HEK293 (cell line): ENCODE results near the gene SBNO2.

Experiments used
- AEBP2 ChIP-seq: fragments of 450-650 bp; formaldehyde crosslinking; IDR thresholded peaks from 2 replicates; pipeline ENCODE4 v1.5.1; 2016; ENCODE audit warnings: missing biosample characterization, missing genetic modification characterization, borderline replicate concordance
- GFI1B ChIP-seq: fragments of 450-650 bp; formaldehyde crosslinking; IDR thresholded peaks from 2 replicates; pipeline ENCODE4 v1.5.1; 2016; ENCODE audit warnings: missing biosample characterization, missing genetic modification characterization
- GLIS1 ChIP-seq: fragments of 450-650 bp; formaldehyde crosslinking; IDR thresholded peaks from 2 replicates; pipeline ENCODE4 v1.5.1; 2016; ENCODE audit warnings: missing biosample characterization, missing genetic modification characterization
- IKZF3 ChIP-seq: fragments of 450-650 bp; IDR thresholded peaks from 2 replicates; pipeline ENCODE4 v1.5.0; 2018; ENCODE audit warnings: missing biosample characterization, mild to moderate bottlenecking, missing genetic modification characterization, moderate library complexity
- KLF9 ChIP-seq: fragments of 450-650 bp; formaldehyde crosslinking; IDR thresholded peaks from 2 replicates; pipeline ENCODE4 v1.5.1; 2016; ENCODE audit warnings: missing biosample characterization, missing genetic modification characterization, low read depth
- PATZ1 ChIP-seq: fragments of 450-650 bp; formaldehyde crosslinking; IDR thresholded peaks from 2 replicates; pipeline ENCODE4 v1.5.1; 2016; ENCODE audit warnings: missing biosample characterization, missing genetic modification characterization
- PRDM10 ChIP-seq: fragments of 450-650 bp; formaldehyde crosslinking; IDR thresholded peaks from 2 replicates; pipeline ENCODE4 v1.5.1; 2016; ENCODE audit warnings: missing biosample characterization, missing genetic modification characterization
- REPIN1 ChIP-seq: fragments of 450-650 bp; formaldehyde crosslinking; IDR thresholded peaks from 2 replicates; pipeline ENCODE4 v1.5.1; 2017; ENCODE audit warnings: missing biosample characterization, missing genetic modification characterization, low read depth
- SP2 ChIP-seq: fragments of 450-650 bp; formaldehyde crosslinking; IDR thresholded peaks from 2 replicates; pipeline ENCODE4 v1.5.1; 2016; ENCODE audit warnings: missing biosample characterization, missing genetic modification characterization
- TRIM28 ChIP-seq: IDR thresholded peaks from 2 replicates; pipeline ENCODE4 v1.6.1; 2011; ENCODE audit warnings: low read length, control low read depth, borderline replicate concordance
- ZBTB21 ChIP-seq: fragments of 450-650 bp; formaldehyde crosslinking; IDR thresholded peaks from 2 replicates; pipeline ENCODE4 v1.5.1; 2017; ENCODE audit warnings: missing biosample characterization, missing genetic modification characterization
- ZBTB8A ChIP-seq: fragments of 450-650 bp; formaldehyde crosslinking; IDR thresholded peaks from 2 replicates; pipeline ENCODE4 v1.5.1; 2016; ENCODE audit warnings: missing biosample characterization, missing genetic modification characterization
- ZEB2 ChIP-seq: fragments of 450-650 bp; formaldehyde crosslinking; IDR thresholded peaks from 2 replicates; pipeline ENCODE4 v1.5.1; 2016; ENCODE audit warnings: missing biosample characterization, missing genetic modification characterization
- ZIC2 ChIP-seq: fragments of 450-650 bp; formaldehyde crosslinking; IDR thresholded peaks from 2 replicates; pipeline ENCODE4 v1.5.1; 2016; ENCODE audit warnings: missing biosample characterization, missing genetic modification characterization
- ZNF138 ChIP-seq: fragments of 450-650 bp; formaldehyde crosslinking; IDR thresholded peaks from 2 replicates; pipeline ENCODE4 v1.5.1; 2016; ENCODE audit warnings: missing biosample characterization, missing genetic modification characterization, borderline replicate concordance
- ZNF169 ChIP-seq: fragments of 450-650 bp; formaldehyde crosslinking; IDR thresholded peaks from 2 replicates; pipeline ENCODE4 v1.5.1; 2016; ENCODE audit warnings: missing biosample characterization, missing genetic modification characterization
- ZNF239 ChIP-seq: fragments of 450-650 bp; formaldehyde crosslinking; IDR thresholded peaks from 2 replicates; pipeline ENCODE4 v1.5.1; 2016; ENCODE audit warnings: missing biosample characterization, missing genetic modification characterization
- ZNF292 ChIP-seq: fragments of 450-650 bp; formaldehyde crosslinking; IDR thresholded peaks from 2 replicates; pipeline ENCODE4 v1.5.1; 2016; ENCODE audit warnings: low read depth, missing biosample characterization, missing genetic modification characterization, borderline replicate concordance
- ZNF391 ChIP-seq: fragments of 450-650 bp; formaldehyde crosslinking; IDR thresholded peaks from 2 replicates; pipeline ENCODE4 v1.5.1; 2016; ENCODE audit warnings: low read depth, missing biosample characterization, missing genetic modification characterization, borderline replicate concordance
- ZNF398 ChIP-seq: fragments of 450-650 bp; formaldehyde crosslinking; IDR thresholded peaks from 2 replicates; pipeline ENCODE4 v1.5.1; 2017; ENCODE audit warnings: missing biosample characterization, missing genetic modification characterization
- ZNF416 ChIP-seq: fragments of 450-650 bp; formaldehyde crosslinking; IDR thresholded peaks from 2 replicates; pipeline ENCODE4 v1.5.1; 2016; ENCODE audit warnings: missing biosample characterization, missing genetic modification characterization
- ZNF423 ChIP-seq: fragments of 450-650 bp; formaldehyde crosslinking; IDR thresholded peaks from 2 replicates; pipeline ENCODE4 v1.5.1; 2016; ENCODE audit warnings: missing biosample characterization, missing genetic modification characterization
- ZNF585B ChIP-seq: fragments of 450-650 bp; formaldehyde crosslinking; IDR thresholded peaks from 2 replicates; pipeline ENCODE4 v1.5.1; 2016; ENCODE audit warnings: missing biosample characterization, missing genetic modification characterization
- ZNF624 ChIP-seq: fragments of 450-650 bp; formaldehyde crosslinking; IDR thresholded peaks from 2 replicates; pipeline ENCODE4 v1.5.1; 2017; ENCODE audit warnings: missing biosample characterization, missing genetic modification characterization
- ZNF658 ChIP-seq: fragments of 450-650 bp; formaldehyde crosslinking; IDR thresholded peaks from 2 replicates; pipeline ENCODE4; 2016; ENCODE audit warnings: missing biosample characterization, missing genetic modification characterization
- ZNF707 ChIP-seq: fragments of 450-650 bp; formaldehyde crosslinking; IDR thresholded peaks from 2 replicates; pipeline ENCODE4 v1.5.1; 2016; ENCODE audit warnings: missing biosample characterization, missing genetic modification characterization
- ZNF747 ChIP-seq: fragments of 450-650 bp; formaldehyde crosslinking; IDR thresholded peaks from 2 replicates; pipeline ENCODE4 v1.5.1; 2016; ENCODE audit warnings: missing biosample characterization, missing genetic modification characterization
- ZNF777 ChIP-seq: fragments of 450-650 bp; formaldehyde crosslinking; IDR thresholded peaks from 2 replicates; pipeline ENCODE4 v1.5.1; 2017; ENCODE audit warnings: missing biosample characterization, missing genetic modification characterization, borderline replicate concordance
- ZSCAN16 ChIP-seq: fragments of 450-650 bp; formaldehyde crosslinking; IDR thresholded peaks from 2 replicates; pipeline ENCODE4 v1.5.1; 2016; ENCODE audit warnings: missing biosample characterization, missing genetic modification characterization
- ZXDB ChIP-seq: fragments of 450-650 bp; formaldehyde crosslinking; IDR thresholded peaks from 2 replicates; pipeline ENCODE4 v1.5.1; 2016; ENCODE audit warnings: missing biosample characterization, missing genetic modification characterization
- TF ChIP-seq, protein P1 (sequence below): fragments of 450-650 bp; formaldehyde crosslinking; optimal IDR thresholded peaks from 2 replicates; pipeline ENCODE3; 2016; ENCODE audit warnings: missing biosample characterization, mild to moderate bottlenecking, missing genetic modification characterization

SBNO2 gene

GRCh38 chr19:1066748-1067340 is 107.2 kb downstream of the SBNO2 start, which contains the start of gene ARHGAP45 (continued):
- TF ChIP-seq, protein P1, sequence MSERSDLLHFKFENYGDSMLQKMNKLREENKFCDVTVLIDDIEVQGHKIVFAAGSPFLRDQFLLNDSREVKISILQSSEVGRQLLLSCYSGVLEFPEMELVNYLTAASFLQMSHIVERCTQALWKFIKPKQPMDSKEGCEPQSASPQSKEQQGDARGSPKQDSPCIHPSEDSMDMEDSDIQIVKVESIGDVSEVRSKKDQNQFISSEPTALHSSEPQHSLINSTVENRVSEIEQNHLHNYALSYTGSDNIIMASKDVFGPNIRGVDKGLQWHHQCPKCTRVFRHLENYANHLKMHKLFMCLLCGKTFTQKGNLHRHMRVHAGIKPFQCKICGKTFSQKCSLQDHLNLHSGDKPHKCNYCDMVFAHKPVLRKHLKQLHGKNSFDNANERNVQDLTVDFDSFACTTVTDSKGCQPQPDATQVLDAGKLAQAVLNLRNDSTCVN (tag by site-specific recombination) = peak; percentile 66
- no peak for TF ChIP-seq GFI1B
- 0 out of 2 replicates have a peak, but pooled peaks have one; percentile 33 for TF ChIP-seq ZXDB (tag by site-specific recombination)
- TF ChIP-seq ZNF138 = no peak
- no peak for TF ChIP-seq ZIC2
- TF ChIP-seq ZNF777 (tag by site-specific recombination) = no peak
- no peak for TF ChIP-seq TRIM28
- TF ChIP-seq ZNF416 (tag by site-specific recombination) = no peak
- no peak for TF ChIP-seq ZNF624 (tag by site-specific recombination)
- peak; percentile 40; the same call in 1 of the 2 replicates for TF ChIP-seq KLF9
- no peak for TF ChIP-seq IKZF3 (tag by site-specific recombination)
- TF ChIP-seq SP2 = peak; percentile 31
- TF ChIP-seq ZNF658 (tag by site-specific recombination) = no peak
- no peak for TF ChIP-seq ZNF707 (tag by site-specific recombination)
- TF ChIP-seq ZEB2 = no peak
- TF ChIP-seq GLIS1 (tag by site-specific recombination) = peak; percentile 37; the same call in 1 of the 2 replicates
- TF ChIP-seq ZNF391 (tag by site-specific recombination) = no peak
- no peak for TF ChIP-seq AEBP2 (tag by site-specific recombination)
- no peak for TF ChIP-seq ZNF747
- peak; percentile 37; the same call in 1 of the 2 replicates for TF ChIP-seq ZBTB8A
- TF ChIP-seq ZSCAN16 (tag by site-specific recombination) = no peak
- TF ChIP-seq ZNF239 (tag by site-specific recombination) = no peak
- TF ChIP-seq REPIN1 (tag by site-specific recombination) = no peak
- TF ChIP-seq ZBTB21 (tag by site-specific recombination) = no peak
- no peak for TF ChIP-seq PRDM10 (tag by site-specific recombination)
- no peak for TF ChIP-seq ZNF169 (tag by site-specific recombination)
- no peak; the same call in 1 of the 2 replicates for TF ChIP-seq ZNF398 (tag by site-specific recombination)
- no peak for TF ChIP-seq ZNF423 (tag by site-specific recombination)
- no peak for TF ChIP-seq PATZ1 (tag by site-specific recombination)
- no peak for TF ChIP-seq ZNF292
- no peak for TF ChIP-seq ZNF585B (tag by site-specific recombination)
